ENCODE data around the gene ROMO1. TPM values are rescaled to one million over a fixed set of nuclear protein-coding genes. Genes with fewer than 3 reads are reported as not detected.

Gene ROMO1
- 82.3 and 94.9 TPM in 2 replicates for total RNA-seq

- peak; percentile 95 for DNase-seq
- H3K4me1 Mint-ChIP-seq, result peaks cover 40% of the 10 kb centered on the region
- H3K9me3 Mint-ChIP-seq, result no peaks in the 10 kb centered on the region
- H3K27ac Mint-ChIP-seq, result peak within 1 kb of the TSS; percentile 98
- H3K4me3 Mint-ChIP-seq, result peak within 1 kb of the TSS; percentile 91
- intact Hi-C loops (cut with micrococcal nuclease), result loop anchor here (1.0 to 5.0 kb wide), 7 partner anchors 35 to 255 kb away; partner anchors contain the start of genes CPNE1, PHF20, RBM12 and SCAND1
- H3K27me3 Mint-ChIP-seq, result no peaks in the 10 kb centered on the region
- peaks cover 48% of the 10 kb centered on the region for H3K36me3 Mint-ChIP-seq (ENCODE audit: low read depth)
These were observed at the start of gene ROMO1, which contains the start of gene NFS1 for GRCh38 chr20:35699127-35699956. TSS of gene ROMO1 (plus strand) at chr20:35699405. CDS start at chr20:35699633, 228 bp downstream. TSS of gene NFS1 (minus strand) at chr20:35699352. CDS start at chr20:35699288, 64 bp downstream.

DNA sequence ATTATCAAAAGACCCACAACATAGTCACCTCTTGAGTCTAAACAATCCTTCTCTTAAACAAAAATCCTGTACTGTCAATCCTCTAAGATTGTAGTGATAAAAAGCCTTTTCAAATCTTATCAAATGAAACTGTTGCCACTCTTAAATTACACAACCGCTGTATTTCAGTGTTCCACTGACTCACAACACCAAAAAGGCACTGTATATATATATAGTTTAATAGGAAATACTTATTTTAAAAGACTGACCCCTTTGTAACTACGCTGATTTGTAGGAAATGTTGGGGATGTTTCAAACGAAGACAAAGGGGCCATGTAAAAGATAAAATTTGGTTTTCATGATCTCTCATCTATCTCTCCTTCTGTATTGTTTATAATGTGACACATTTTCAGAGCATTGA lies 48.6 kb upstream of the ROMO1 start:
- Mint-ChIP-seq H3K4me3 (no peak overlapping the region), H3K4me1 (peaks cover 24% of the 10 kb centered on the region), H3K27ac (peak overlapping the region; percentile 11), H3K9me3 (no peaks in the 10 kb centered on the region), H3K36me3 (ENCODE audit: low read depth) (peaks cover 38% of the 10 kb centered on the region), H3K27me3 (no peaks in the 10 kb centered on the region)
- DNase-seq, result no peak
- intact Hi-C loops (cut with micrococcal nuclease), result loop anchor here (1.0 kb wide), 1 partner anchor 10 kb away; no protein-coding TSS in a partner anchor

- DNase-seq, result no peak
- Mint-ChIP-seq H3K27me3 (no peaks in the 10 kb centered on the region), H3K4me1 (peaks cover 23% of the 10 kb centered on the region), H3K36me3 (ENCODE audit: low read depth) (peaks cover 42% of the 10 kb centered on the region), H3K9me3 (no peaks in the 10 kb centered on the region), H3K4me3 (no peak overlapping the region), H3K27ac (no peak overlapping the region)
- intact Hi-C loops (cut with micrococcal nuclease), result no loop called here
These were observed 47.2 kb upstream of the ROMO1 start for GRCh38 chr20:35651958-35652357.

GRCh38 chr20:35652641-35653429 lies 46.4 kb upstream of the ROMO1 start:
- Mint-ChIP-seq H3K27ac (no peak overlapping the region), H3K4me3 (no peak overlapping the region), H3K9me3 (no peaks in the 10 kb centered on the region), H3K27me3 (no peaks in the 10 kb centered on the region), H3K4me1 (peaks cover 25% of the 10 kb centered on the region), H3K36me3 (ENCODE audit: low read depth) (peaks cover 44% of the 10 kb centered on the region)
- DNase-seq, result no peak
- intact Hi-C loops (cut with micrococcal nuclease), result no loop called here

DNA sequence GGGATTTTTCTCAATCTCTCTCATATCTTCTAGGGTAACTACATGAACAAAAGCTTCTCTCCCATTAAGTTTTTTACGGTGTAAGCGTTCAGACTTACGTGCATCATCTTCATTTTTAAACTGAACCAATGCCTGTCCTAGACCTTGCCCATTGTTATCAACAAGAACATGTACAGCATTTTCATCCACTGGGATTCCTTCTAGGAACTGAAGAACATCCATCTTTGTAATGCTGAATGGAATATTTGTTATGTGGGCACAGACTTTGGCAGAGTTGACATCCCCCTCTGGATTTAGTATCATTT lies 45.8 kb upstream of the ROMO1 start:
- intact Hi-C loops (cut with micrococcal nuclease), result no loop called here
- no peak overlapping the region for H3K4me3 Mint-ChIP-seq
- H3K27me3 Mint-ChIP-seq, result no peaks in the 10 kb centered on the region
- H3K9me3 Mint-ChIP-seq, result no peaks in the 10 kb centered on the region
- H3K27ac Mint-ChIP-seq, result no peak overlapping the region
- H3K36me3 Mint-ChIP-seq (ENCODE audit: low read depth), result peaks cover 39% of the 10 kb centered on the region
- H3K4me1 Mint-ChIP-seq, result peaks cover 26% of the 10 kb centered on the region
- no peak for DNase-seq

DNA sequence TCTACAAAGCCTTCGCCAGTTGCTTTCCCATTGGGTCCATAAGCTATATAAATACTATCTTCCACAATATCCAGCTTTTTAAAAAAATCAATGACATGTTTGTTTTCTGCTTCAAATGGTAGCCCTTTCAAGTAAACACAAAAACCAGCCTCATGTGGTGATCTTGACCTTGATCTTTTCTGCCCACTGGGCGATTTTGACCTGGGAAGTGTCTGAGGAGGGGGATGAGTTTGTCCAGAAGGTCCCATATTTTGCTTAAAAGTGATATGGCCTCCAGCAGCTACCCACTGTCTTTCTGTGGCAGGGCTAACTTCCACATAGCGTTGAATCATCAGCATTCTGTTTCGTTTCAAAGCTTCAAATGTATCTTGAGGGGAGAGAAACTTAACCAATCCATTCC lies 45.3 kb upstream of the ROMO1 start:
- H3K36me3 Mint-ChIP-seq (ENCODE audit: low read depth), result peaks cover 37% of the 10 kb centered on the region
- no peak overlapping the region for H3K4me3 Mint-ChIP-seq
- no peaks in the 10 kb centered on the region for H3K9me3 Mint-ChIP-seq
- H3K4me1 Mint-ChIP-seq, result peaks cover 26% of the 10 kb centered on the region
- no peak overlapping the region for H3K27ac Mint-ChIP-seq
- no peak for DNase-seq
- H3K27me3 Mint-ChIP-seq, result no peaks in the 10 kb centered on the region
- intact Hi-C loops (cut with micrococcal nuclease), result no loop called here

DNA sequence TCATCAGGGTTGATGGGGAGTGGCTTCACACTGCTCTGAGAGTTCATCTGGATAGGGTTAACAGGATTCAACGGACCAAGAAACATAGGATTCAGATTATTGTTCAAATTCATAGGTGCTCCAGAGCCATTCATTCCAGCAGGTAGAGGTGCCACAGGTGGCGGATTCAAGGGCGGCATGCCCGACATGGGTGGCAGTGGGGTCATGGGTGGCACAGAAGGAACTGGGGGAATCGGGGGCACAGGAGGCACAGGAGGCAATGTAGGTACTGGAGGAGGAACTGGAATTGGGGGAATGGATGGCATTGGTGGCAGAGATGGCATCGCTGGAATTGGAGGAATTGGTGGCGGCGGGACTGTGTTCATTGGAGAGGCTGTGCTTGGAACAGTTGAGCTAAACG lies 44.8 kb upstream of the ROMO1 start:
- intact Hi-C loops (cut with micrococcal nuclease), result no loop called here
- peaks cover 38% of the 10 kb centered on the region for H3K36me3 Mint-ChIP-seq (ENCODE audit: low read depth)
- DNase-seq, result no peak
- H3K4me1 Mint-ChIP-seq, result peaks cover 29% of the 10 kb centered on the region
- no peak overlapping the region for H3K27ac Mint-ChIP-seq
- no peaks in the 10 kb centered on the region for H3K9me3 Mint-ChIP-seq
- no peaks in the 10 kb centered on the region for H3K27me3 Mint-ChIP-seq
- H3K4me3 Mint-ChIP-seq, result no peak overlapping the region

DNA sequence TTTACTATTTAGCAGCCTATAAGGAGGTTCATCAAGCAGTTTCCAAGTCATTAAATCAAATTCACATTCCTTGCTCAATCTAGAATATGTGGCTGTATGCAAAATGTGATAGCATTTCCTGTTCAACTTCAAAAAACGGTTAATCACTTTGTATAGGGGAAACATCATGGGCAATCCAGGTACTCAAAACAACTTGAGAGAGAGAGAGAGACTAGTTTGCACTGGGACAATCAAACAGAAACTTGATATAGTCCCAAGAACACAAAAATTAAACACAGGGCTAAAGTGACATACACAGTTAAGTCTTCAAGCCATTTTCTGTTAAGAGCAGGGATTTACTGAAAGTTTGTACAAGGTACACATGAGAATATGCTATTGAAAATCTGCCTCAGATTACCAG lies 41.9 kb upstream of the ROMO1 start:
- no peak for DNase-seq
- Mint-ChIP-seq H3K4me3 (peak overlapping the region; percentile 58), H3K36me3 (ENCODE audit: low read depth) (peaks cover 35% of the 10 kb centered on the region), H3K9me3 (no peaks in the 10 kb centered on the region), H3K27ac (peak overlapping the region; percentile 70), H3K27me3 (no peaks in the 10 kb centered on the region), H3K4me1 (peaks cover 42% of the 10 kb centered on the region)
- intact Hi-C loops (cut with micrococcal nuclease), result no loop called here

- DNase-seq, result peak; percentile 60
These were observed 38.9 kb upstream of the ROMO1 start for GRCh38 chr20:35660122-35660937.

GRCh38 chr20:35661053-35661452 lies 38.2 kb upstream of the ROMO1 start:
- Mint-ChIP-seq H3K27me3 (no peaks in the 10 kb centered on the region), H3K27ac (peak overlapping the region; percentile 99), H3K4me1 (peaks cover 57% of the 10 kb centered on the region), H3K9me3 (no peaks in the 10 kb centered on the region), H3K4me3 (peak overlapping the region; percentile 91), H3K36me3 (ENCODE audit: low read depth) (peaks cover 52% of the 10 kb centered on the region)
- intact Hi-C loops (cut with micrococcal nuclease), result loop anchor here (5.0 kb wide), 2 partner anchors 59 to 291 kb away; partner anchors contain the start of gene SCAND1
- peak; percentile 62 for DNase-seq

More at GRCh38 chr20:35660122-35660937, 38.9 kb upstream of the ROMO1 start:
- no peaks in the 10 kb centered on the region for H3K27me3 Mint-ChIP-seq
- peaks cover 53% of the 10 kb centered on the region for H3K36me3 Mint-ChIP-seq (ENCODE audit: low read depth)
- intact Hi-C loops (cut with micrococcal nuclease), result loop anchor here (1.0 to 5.0 kb wide), 4 partner anchors 10 to 292 kb away; partner anchors contain the start of gene SCAND1
- H3K4me3 Mint-ChIP-seq, result peak overlapping the region; percentile 91
- peaks cover 57% of the 10 kb centered on the region for H3K4me1 Mint-ChIP-seq
- H3K9me3 Mint-ChIP-seq, result no peaks in the 10 kb centered on the region
- peak overlapping the region; percentile 99 for H3K27ac Mint-ChIP-seq

DNA sequence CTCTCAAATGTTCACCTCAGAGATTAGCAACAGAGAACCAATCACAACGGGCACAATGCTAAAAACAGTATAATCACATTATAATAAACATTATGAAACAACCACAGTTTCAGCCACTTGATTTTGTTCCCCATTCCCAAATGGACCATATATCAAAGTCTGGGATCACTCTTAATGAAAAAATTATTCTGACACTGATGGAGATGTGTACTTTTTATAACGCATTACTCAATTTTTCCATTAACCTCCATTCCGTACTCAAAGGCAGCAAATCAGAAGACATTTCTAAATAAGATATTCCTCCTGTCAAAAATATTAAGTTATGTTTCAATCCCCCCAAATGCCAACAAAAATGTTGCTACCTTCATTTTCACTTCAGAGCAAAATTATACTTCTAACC lies 37.3 kb upstream of the ROMO1 start:
- peaks cover 54% of the 10 kb centered on the region for H3K4me1 Mint-ChIP-seq

GRCh38 chr20:35662551-35662950 lies 36.7 kb upstream of the ROMO1 start:
- Mint-ChIP-seq H3K4me3 (peak overlapping the region; percentile 91), H3K9me3 (no peaks in the 10 kb centered on the region), H3K4me1 (peaks cover 48% of the 10 kb centered on the region), H3K27me3 (no peaks in the 10 kb centered on the region), H3K27ac (peak overlapping the region; percentile 99), H3K36me3 (ENCODE audit: low read depth) (peaks cover 42% of the 10 kb centered on the region)
- peak; percentile 62 for DNase-seq
- intact Hi-C loops (cut with micrococcal nuclease), result loop anchor here (1.0 to 5.0 kb wide), 3 partner anchors 46 to 290 kb away; partner anchors contain the start of gene SCAND1

More for the DNA sequence above, 37.3 kb upstream of the ROMO1 start:
- no peaks in the 10 kb centered on the region for H3K27me3 Mint-ChIP-seq
- no peaks in the 10 kb centered on the region for H3K9me3 Mint-ChIP-seq
- peak overlapping the region; percentile 99 for H3K27ac Mint-ChIP-seq
- no peak for DNase-seq
- H3K36me3 Mint-ChIP-seq (ENCODE audit: low read depth), result peaks cover 49% of the 10 kb centered on the region
- intact Hi-C loops (cut with micrococcal nuclease), result loop anchor here (1.0 to 5.0 kb wide), 3 partner anchors 46 to 290 kb away; partner anchors contain the start of gene SCAND1
- peak overlapping the region; percentile 91 for H3K4me3 Mint-ChIP-seq
